Activated CD4-positive, alpha-beta T cell treated with anti-CD3 and anti-CD28 coated beads, Interleukin-2, Interleukin-4, amounts not matched to agents 100 ng/mL and 50 ng/mL, durations not matched to agents 16 hours and 8 hours (primary cell): ENCODE data around the gene ZNF791.
"Not testable (repeated sequence)": the region's sequence is repeated elsewhere in the genome, so short reads cannot be mapped to it uniquely, and the experiment has no call there.

Source experiments
- DNase-seq: peaks from one replicate; pipeline ENCODE4 v3.0.0-alpha.2; 2020; ENCODE audit warnings: low spot score

The ZNF791 gene

DNA sequence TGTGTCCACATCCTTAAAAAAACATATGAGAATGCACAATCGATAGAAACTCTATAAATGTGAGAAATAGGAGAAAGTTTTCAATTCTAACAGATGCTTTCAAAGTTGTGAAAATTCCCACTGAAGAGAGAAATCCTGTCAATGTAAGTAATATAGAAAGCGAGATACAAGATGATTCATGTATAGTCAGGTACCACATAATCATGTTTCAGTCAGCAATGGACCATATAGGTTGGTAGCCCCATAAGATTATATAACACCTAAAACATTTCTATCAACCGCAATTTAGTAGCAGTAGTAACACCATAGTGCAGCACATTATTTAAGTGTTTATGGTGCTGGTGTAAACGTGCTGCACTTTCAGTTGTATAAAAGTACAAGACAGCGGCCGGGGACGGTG, 18.5 kb downstream of the ZNF791 start:
- no peak for DNase-seq

DNA sequence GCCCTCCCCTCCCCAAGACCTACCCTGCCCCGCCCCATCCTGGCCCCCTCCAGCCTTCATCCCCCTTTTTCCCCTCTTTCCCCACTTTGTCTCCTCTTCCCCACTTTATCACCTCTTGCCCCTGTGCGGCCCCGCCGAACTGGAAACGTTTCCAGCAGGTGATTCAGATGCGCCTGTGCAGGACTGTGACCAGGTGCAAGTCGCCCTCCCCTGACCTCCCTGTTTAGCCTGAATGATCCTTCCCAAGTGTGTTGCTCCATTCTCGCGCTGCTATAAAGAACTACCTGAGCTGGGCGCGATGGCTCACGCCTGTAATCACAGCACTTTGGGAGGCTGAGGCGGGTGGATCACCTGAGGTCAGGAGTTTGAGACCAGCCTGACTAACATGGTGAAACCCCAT, 25.9 kb downstream of the ZNF791 start:
- DNase-seq: no peak

DNA sequence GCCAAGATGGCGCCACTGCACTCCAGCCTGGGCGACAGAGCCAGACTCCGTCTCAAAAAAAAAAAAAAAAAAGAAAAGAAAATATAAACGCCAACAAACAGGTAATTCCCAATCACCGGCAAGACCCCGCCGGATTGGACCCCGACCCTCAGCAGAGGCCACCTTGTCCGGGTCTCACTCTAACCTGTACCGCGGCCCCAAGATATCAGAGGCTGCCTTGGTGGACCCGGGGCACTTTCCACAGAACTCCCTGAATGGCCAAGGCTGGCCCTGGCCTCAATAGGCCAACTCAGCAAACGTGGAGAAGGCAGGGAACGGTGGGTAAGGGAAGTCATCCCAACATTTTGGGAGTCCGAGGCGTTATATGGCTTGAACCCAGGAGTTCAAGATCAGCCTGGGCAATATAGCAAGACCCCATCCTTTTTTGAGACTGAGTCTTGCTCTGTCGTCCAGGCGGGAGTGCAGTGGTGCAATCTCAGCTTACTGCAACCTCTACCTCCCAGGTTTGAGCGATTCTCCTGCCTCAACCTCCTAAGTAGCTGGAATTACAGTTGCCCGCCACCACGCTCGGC, 28.0 kb downstream of the ZNF791 start:
- DNase-seq: no peak

DNA sequence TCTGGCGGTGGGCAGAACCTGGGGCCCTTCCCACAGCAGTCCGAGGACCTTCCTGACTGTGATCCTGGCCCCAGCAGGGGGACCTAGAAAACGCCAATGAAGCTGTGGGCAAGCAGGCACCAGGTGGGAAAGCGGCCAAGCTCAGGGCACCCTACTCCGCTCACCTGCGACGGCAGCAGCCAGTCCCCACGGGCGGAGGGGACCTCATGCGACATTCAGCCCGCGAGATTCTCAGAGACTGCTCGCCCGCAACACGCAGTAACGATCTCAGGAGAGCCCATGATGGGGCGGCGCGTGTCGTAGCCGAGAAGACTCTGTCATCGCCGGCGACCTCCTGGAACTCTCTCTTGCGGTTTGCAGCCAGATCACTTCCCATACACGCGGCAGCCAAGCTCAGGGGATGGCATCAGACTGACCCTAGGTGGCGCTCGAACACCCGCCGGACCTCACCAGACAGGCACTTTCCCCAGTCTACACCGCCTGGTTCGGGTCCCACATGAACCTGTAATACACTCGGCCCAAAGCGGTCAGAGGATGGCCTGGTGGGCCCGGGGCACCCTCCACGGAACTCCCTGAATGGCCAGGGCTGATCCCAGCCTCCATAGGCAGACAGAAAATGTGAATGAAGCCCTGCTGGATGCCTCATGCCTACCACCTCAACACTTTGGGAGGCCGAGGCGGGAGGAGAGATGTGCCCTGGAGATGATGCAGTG, 29.3 kb downstream of the ZNF791 start:
- peak; percentile 88 for DNase-seq

DNA sequence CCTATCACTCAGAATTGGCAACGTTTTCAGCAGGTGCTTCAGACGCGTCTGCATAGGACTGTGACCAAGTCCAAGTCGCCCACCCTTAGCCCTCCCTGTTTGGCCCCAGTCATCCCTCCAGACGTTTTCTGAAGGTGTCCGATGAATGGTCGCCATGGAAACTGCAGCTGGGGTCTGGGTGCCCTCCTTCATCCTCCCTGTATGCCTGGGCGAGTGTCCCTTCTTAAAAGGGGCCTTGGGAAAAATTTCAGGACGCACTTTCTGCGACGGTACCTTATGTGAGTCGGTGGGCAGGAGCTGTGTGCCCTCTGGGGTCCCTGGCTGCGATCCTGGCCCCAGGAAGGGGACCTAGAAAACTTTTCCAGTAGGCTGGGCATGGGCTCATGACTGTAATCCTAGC, 30.7 kb downstream of the ZNF791 start:
- no peak for DNase-seq

DNA sequence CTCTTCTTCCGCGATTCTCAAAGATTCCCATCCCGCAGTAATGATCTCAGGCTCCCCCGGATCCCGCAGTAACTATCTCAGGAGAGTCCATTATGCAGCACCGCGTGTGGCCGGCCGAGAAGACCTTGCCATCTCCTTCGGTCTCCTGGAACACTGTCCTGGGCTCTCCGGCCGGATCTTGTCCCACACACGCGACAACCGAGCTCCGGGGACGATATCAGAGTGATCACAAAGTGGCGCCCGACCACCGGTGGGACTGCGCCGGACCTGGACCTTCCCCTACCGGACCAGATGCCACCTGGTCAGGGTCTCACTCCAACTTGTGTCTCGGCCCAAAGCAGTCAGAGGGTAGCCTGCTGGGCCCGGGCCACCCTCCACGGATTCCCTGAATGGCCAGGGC, 31.8 kb downstream of the ZNF791 start:
- no peak for DNase-seq

DNA sequence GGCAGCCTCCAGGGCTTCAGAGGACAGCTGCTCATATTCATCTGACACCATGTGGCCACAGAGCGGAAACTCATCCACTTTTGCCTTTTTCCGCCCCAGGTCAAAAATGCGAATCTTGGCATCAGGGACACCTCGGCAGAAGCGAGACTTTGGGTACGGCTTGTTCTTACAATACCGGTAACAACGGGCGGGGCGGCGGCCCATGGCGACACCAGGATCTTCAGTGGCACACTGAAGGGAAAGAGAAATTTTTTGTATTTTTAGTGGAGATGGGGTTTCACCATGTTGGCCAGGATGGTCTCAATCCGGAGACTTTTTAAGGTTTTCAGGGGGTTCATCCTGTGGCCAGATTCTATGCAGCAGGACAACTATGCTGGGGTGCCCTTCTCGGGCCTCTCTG, 33.0 kb downstream of the ZNF791 start:
- not testable (repeated sequence) for DNase-seq

DNA sequence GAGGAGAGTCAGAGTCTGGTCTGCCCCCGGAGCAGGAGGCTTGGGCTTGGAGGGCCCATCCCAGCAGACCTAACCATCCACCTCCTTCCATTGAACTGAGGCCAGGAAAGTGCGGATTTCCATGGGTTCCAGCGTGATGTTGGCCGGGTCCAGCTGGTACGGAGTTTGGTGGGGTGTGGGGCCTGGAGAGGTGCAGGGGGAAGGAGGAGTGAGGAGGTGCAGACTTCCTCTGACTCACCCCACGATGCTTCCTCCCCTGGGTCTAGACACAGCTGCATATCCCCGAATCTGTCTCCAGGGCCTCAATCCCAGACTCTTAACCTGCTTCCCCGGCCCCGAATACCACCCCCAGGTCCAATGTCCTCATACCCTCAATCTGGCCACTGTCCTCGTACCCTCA, 35.8 kb downstream of the ZNF791 start:
- DNase-seq: no peak

DNA sequence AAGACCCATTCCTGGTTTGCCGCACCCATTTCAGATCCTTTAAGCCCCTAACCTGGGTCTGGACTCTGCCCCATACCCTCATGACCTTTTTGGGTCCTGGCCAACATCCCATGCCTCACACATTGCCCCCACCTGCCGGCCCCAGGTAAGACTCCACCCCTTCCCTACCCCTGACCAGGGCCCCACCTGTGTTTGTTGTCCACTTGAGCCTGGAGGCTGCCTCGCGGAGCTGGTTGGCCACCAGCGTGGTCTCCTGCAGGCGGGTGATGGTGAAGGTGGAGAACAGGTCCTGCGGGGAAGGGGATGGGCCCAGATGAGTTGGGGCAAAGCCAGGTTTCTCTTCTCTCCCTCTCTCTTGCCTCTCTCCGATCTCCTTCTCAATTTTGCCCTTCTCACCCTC, 36.3 kb downstream of the ZNF791 start:
- DNase-seq: no peak

DNA sequence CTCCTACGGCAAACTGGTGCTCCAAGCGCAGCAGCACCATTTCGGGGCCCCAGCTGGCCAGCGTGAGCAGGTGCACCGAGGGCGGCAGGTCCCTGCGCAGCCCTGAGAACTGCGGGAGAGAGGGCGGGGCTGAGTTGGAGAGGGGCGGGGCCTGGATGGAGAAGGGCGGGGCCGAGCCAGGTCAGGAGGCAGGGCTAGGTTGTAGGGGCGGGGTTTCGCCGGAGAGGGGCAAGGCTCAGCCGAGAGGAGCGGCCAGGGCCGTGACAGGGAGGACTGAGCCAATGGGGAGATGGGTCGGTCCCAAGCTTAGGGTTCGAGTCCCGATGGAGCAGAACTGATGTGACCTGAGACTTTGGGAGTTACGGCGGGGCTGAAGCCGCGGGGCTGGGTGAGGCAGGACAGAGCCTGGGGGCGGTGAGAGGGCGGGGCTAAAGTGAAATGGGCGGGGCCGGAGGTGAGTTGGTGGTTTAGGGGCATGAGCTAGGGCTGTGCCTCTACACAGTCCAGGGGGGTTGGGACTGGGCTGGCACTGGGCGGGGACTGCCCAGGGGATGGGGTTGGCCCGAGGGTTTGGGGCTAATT, 36.9 kb downstream of the ZNF791 start:
- no peak for DNase-seq

DNA sequence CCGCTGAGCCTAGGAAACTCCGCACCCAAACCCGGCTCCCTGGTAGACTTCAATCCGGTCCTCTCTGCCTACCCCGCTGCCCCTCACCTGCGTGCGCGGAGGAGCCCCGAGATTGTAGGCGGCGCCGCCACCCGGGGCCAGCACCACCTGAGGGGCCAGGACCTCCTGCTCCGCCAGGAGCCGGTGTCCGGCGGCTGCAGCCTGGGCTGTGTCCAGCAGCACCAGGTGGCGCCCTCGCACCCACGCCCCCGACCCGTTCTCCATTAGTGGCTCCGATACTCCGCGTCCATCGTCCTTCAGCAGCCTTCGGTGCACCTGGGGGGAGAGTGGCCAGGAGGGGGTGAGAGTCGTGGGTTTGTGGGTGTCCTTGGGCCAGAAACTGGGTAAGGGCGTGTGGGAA, 37.4 kb downstream of the ZNF791 start:
- DNase-seq: no peak

DNA sequence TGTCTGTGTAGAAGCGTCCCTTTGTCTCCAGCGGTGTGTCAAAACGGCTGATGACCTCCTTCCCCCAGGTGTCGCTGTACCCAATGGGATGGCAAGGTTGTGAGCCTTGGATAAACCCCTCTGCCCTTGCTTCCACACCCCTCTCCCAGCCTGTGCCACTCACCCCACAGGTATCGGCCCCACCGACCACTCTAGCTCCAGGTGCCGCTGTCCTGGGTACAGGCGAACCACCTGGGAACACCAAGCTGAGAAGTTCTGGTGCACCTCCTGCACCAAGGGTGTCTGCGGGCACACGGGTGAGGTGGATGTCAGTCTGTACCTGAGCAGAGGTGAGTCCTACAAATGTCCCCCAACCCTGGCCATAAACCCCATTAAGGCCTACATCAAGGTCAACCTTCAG, 39.2 kb downstream of the ZNF791 start:
- no peak for DNase-seq

DNA sequence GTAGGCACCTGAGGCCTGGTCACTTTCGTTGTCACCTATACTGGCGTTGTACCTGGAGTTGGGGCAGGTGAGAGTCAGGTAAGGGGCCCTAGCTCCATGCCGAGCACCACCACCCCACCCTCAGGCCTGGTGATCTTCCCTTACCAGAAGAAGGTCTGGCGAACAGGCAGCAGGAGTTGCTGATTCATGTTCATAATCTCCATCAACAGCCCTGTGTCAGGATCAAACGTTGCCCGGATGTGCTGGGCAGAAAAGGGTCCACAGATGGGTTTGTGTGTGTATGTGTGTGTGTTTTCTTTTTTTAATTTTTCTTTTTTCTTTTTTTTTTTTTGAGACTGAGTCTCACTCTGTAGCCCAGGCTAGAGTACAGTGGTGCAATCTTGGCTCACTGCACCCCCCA, 41.5 kb downstream of the ZNF791 start:
- DNase-seq: no peak

DNA sequence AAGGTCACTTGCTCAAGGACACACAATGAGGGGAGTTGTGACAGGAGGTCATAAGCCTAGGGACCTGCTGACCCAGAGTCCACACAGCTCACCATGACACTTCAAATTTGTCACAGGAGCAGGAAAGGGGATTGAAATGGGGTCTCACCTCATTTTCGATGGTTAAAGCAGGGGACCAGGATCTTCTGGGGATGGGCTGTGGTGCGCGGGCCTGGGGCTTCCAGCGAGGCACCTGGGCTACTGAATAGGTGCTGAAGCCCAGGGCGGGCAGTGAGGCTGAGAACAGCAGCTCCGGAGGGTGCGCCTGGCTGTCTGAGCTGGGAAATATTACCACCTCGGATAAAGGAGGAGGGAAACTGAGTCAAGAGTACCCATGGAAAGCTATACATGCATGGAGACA, 44.8 kb downstream of the ZNF791 start:
- DNase-seq: no peak

DNA sequence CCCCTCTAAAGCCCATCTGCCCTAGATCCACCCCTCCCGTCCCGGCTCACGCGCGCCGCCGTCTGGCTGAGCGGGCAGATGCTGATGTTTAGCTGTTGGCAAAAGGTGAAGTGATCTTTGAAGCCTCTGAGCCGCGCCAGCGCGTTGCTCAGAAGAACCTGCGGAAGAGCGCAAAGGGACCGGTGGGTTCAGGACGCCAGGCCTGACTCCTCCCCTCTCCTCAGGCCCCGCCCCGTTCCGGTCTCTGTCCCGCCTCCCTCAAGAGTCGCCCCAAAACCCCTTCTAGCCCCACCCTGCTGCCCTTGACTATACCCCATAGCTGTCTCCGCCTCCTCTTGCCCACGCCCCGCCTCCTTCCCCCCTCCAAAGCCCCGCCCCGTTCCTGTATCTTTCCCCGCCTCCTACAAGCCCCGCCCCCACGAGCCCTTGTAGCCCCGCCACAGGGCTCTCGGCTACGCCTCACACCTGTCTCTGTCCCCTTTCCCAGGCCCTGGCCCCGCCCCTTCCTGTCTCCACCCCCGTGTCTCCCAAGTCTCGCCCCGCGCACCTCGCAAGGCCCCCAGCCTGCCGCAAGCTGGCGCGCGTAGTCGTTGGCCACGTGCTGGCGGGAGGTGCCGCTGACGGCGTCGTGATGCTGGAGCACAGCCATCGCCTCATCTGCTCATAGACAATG, 46.3 kb downstream of the ZNF791 start:
- no peak for DNase-seq

DNA sequence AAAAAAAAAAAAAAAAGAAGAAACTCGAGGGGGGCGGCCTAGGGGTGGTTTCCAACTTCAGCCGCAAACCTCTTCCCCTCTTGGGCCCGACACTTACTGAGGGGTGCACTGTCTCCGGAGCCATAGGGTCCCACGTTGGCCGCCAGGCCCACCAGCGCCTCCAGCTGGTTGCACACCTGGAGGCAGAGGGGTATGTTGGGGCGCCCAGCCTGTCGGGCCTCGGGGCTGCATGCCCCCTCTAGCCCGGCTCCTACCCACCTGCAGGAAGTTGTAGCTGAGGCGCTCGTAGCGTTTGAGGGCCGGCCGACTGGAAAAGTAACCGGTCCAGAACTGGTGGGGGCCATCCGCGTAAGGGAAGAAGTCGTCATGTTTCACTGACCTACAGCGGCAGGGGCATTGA, 47.2 kb downstream of the ZNF791 start:
- DNase-seq: no peak

DNA sequence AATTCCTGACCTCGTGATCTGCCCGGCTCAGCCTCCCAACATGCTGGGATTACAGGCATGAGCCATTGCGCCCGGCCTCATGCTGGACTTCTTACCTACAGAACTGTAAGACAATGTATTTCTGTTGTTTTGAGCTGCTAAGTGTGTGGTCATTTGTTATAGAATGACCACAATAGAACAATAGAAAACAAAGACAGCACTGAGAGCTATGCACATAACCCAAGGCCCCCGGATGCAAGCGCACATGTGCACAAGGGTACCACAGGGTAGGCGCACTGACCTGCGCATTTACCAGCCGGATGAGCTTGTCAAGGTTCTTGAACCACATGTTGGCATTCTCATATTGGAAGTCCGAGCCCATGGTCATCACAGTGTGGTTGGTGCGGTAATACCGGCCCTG, 50.3 kb downstream of the ZNF791 start:
- DNase-seq: no peak

DNA sequence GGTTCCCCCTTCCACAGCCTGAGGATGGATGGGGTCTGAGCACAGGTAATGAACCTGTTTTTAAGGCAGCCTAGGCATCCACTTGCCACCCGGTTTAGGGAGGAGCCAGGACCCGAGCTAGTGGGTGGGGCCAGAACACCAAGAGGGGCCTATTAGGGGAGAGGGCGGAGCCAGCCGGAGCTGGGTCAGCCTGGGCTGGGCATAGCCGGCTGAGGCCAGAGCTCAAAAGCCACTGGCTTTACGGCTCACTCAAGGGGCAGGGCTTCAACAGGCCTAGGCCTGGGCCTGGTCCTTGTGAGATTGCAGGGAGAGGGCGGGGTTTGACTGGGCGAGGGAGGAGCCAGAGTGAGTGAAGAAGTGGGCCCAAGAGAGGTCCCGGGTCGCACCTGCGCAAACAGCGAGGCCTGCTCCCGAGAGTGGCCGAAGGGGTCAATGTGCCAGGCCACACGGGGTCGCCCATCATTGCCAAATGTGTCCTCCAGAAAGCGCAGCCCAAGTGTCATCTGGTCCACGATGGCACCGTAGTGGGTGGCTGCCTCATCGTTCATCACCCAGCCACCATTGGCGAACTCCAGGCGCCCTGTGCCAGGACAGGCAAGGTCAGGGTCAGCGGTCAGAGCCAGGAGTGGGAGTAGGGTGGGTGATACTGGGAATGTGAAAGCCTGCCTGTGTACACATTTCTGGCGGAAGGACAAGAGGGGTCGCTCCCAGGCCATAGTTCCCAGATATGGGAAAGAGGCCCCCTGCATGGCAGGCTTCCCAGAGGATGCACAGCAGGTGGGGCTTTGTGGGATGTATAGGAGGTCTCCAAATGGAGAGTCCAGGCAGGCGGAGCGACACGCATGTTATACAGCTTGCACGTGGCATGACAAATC, 53.9 kb downstream of the ZNF791 start:
- no peak for DNase-seq

DNA sequence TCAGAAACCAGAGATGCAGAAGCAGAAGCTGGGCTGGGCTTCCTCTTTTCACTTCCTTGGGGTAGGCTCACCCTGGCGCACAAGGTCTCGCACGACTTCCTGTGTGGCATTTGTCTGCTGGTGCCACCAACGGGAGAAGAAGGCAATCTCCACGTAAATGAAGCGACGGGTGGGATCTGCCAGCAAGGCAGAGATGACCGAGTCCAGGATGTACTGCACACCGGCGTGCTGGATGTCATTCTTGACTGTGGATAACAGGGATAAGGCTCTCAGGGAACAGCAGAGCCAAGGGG, 54.5 kb downstream of the ZNF791 start:
- peak; percentile 80 for DNase-seq

DNA sequence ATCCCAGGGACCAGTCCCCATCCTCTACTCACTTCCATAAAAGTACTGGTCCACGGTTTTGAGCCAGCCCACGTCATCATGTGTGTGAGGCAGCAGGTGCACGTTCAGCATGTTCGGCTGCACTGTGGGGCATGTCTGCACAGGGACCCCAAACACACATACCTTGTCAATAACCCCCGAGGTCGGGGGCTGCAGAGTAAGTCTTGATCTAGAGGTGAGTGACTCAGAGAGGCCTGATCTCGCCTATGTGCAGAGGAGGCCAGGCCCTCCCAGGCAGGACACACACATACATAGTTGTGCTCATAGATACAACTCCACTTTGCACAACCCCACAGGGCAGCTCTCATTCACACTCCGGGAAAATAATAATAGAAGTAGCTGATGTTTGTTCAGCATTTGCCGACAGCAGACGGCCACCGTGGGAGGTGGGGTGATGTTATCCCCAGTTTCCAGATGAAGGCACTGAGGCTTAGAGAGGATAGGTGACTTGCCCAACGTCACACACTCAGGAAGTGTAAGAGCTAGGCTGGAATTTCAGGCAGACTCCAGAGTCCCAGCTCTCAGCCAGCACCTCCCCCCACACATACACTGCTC, 55.0 kb downstream of the ZNF791 start:
- no peak for DNase-seq

DNA sequence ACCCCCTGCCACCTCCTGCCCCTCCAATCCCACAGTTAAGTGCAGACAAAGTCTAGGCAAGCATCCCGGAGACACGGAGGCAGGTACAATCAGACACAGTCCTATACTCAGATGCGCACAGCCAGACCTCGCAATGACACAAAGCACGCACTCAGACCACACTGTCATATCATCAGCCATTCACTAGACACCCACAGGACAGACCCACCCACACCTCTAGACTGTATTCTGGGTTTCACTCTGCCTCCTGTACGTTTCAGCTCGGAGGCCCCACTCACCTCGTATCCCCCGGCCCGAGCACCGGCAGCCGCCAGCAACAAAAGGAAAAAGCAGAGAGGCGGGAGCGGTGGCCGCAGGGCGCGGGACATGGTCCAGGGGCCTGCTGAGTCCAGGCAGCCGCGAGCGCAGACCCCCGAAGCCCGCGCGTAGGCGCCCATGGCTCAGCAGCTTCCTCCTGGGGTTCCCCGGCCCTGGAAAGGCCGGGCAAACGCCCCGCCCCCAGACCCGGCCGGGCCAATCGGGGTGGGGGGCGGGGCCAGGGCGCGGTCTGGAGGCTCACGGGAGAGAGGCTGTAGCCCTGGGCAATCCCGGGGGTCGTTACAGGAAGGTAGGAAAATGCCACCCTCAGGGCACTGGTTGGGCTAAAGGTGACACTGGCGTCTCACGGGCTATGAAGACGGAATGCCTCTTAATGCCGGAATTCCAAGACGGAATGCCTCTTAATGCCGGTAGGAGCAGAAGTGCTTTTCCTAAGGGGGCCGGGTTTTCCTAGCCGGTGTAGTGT, 55.7 kb downstream of the ZNF791 start, which contains the start of the genes MAN2B1 and WDR83:
Gene MAN2B1, minus strand, starts transcription at position 478 of the 784 bp plus-strand sequence. Its CDS starts 41 bp downstream, at position 437.
Gene WDR83, plus strand, starts transcription at position 543 of the 784 bp plus-strand sequence. CDS start 2,984 bp downstream, outside the sequence.
- peak; percentile 74 for DNase-seq
